MG63 (cell line): ENCODE data around the gene CALU. TPM values are rescaled to one million over a fixed set of nuclear protein-coding genes. Genes with fewer than 3 reads are reported as not detected.
A peak's percentile ranks its signal among the peaks of the same experiment; 100 is the strongest.

Source experiments
- DNase-seq: peaks from one replicate; pipeline ENCODE4 v3.0.0-alpha.2; 2020
- H3K27me3 ChIP-seq: fragments of 250-450 bp; sonication (Bioruptor Pico); 2 replicates; pipeline ENCODE4 v1.5.1; 2020; ENCODE audit warnings: mild to moderate bottlenecking, moderate library complexity
- H3K36me3 ChIP-seq: fragments of 250-450 bp; sonication (Bioruptor Pico); 2 replicates; pipeline ENCODE4 v1.5.1; 2020; ENCODE audit warnings: mild to moderate bottlenecking, moderate library complexity
- H3K4me3 ChIP-seq: fragments of 250-450 bp; sonication (Bioruptor Pico); 2 replicates; pipeline ENCODE4 v1.5.1; 2020; ENCODE audit warnings: mild to moderate bottlenecking, moderate library complexity
- H3K9me3 ChIP-seq: fragments of 250-450 bp; sonication (Bioruptor Pico); 2 replicates; pipeline ENCODE4 v1.5.1; 2020; ENCODE audit warnings: mild to moderate bottlenecking, moderate library complexity
- total RNA-seq: library from RNA; depleted of rRNA; stranded (reverse); fragments of >200 nt; shearing (Covaris generic); gene quantifications from 2 replicates; pipeline ENCODE4 v1.2.3, GENCODE V29; 2014; ENCODE audit warnings: low replicate concordance

The CALU gene
- total RNA-seq, 1 experiment from 2014 or later, result 118 TPM

GRCh38 chr7:128763541-128763940, 24.4 kb downstream of the CALU start:
- peaks cover 64% of the 10 kb centered on the region for H3K36me3 ChIP-seq

GRCh38 chr7:128767475-128768110, 28.4 kb downstream of the CALU start:
- Histone ChIP-seq H3K27me3 (no peaks in the 10 kb centered on the region), H3K4me3 (no peak overlapping the region), H3K9me3 (no peaks in the 10 kb centered on the region), H3K36me3 (peaks cover 66% of the 10 kb centered on the region)
- no peak for DNase-seq

More at GRCh38 chr7:128763541-128763940, 24.4 kb downstream of the CALU start:
- H3K9me3 ChIP-seq, result no peaks in the 10 kb centered on the region
- no peak for DNase-seq
- no peak overlapping the region for H3K4me3 ChIP-seq
- H3K27me3 ChIP-seq, result no peaks in the 10 kb centered on the region

GRCh38 chr7:128770233-128770632, 31.1 kb downstream of the CALU start:
- H3K9me3 ChIP-seq, result no peaks in the 10 kb centered on the region
- no peak overlapping the region for H3K4me3 ChIP-seq
- H3K27me3 ChIP-seq, result no peaks in the 10 kb centered on the region
- H3K36me3 ChIP-seq, result peaks cover 58% of the 10 kb centered on the region
- no peak for DNase-seq

GRCh38 chr7:128773604-128774003, 34.4 kb downstream of the CALU start:
- DNase-seq, result no peak
- Histone ChIP-seq H3K4me3 (no peak overlapping the region), H3K27me3 (no peaks in the 10 kb centered on the region), H3K9me3 (peaks cover 3% of the 10 kb centered on the region), H3K36me3 (peaks cover 33% of the 10 kb centered on the region)

- no peak for DNase-seq
- H3K36me3 ChIP-seq, result peaks cover 29% of the 10 kb centered on the region
- no peaks in the 10 kb centered on the region for H3K27me3 ChIP-seq
- peaks cover 3% of the 10 kb centered on the region for H3K9me3 ChIP-seq
- no peak overlapping the region for H3K4me3 ChIP-seq
Observed at GRCh38 chr7:128774029-128774689, 35.0 kb downstream of the CALU start.

- H3K36me3 ChIP-seq, result peaks cover 22% of the 10 kb centered on the region
- no peak overlapping the region for H3K4me3 ChIP-seq
- no peaks in the 10 kb centered on the region for H3K27me3 ChIP-seq
- no peak for DNase-seq
- peaks cover 3% of the 10 kb centered on the region for H3K9me3 ChIP-seq
Observed at GRCh38 chr7:128774921-128775320, 35.8 kb downstream of the CALU start.

GRCh38 chr7:128775744-128776474, 36.8 kb downstream of the CALU start, which contains the start of gene OPN1SW:
OPN1SW (minus strand) TSS chr7:128775794; CDS start chr7:128775781, 13 bp downstream.
- DNase-seq, result no peak
- Histone ChIP-seq H3K27me3 (no peaks in the 10 kb centered on the region), H3K4me3 (no peak within 1 kb of the TSS), H3K36me3 (peaks cover 12% of the 10 kb centered on the region), H3K9me3 (peaks cover 3% of the 10 kb centered on the region)

GRCh38 chr7:128777156-128778123, 38.3 kb downstream of the CALU start:
- Histone ChIP-seq H3K4me3 (no peak overlapping the region), H3K27me3 (no peaks in the 10 kb centered on the region), H3K9me3 (peaks cover 3% of the 10 kb centered on the region), H3K36me3 (peaks cover under 1% of the 10 kb centered on the region)
- DNase-seq, result no peak

GRCh38 chr7:128778946-128779345, 39.8 kb downstream of the CALU start:
- Histone ChIP-seq H3K4me3 (no peak overlapping the region), H3K9me3 (peaks cover 3% of the 10 kb centered on the region), H3K36me3 (no peaks in the 10 kb centered on the region), H3K27me3 (no peaks in the 10 kb centered on the region)
- DNase-seq, result no peak

GRCh38 chr7:128781126-128781525, 42.0 kb downstream of the CALU start:
- Histone ChIP-seq H3K9me3 (peaks cover 3% of the 10 kb centered on the region), H3K4me3 (no peak overlapping the region), H3K27me3 (no peaks in the 10 kb centered on the region), H3K36me3 (no peaks in the 10 kb centered on the region)
- DNase-seq, result peak; percentile 9

- DNase-seq, result no peak
Observed at GRCh38 chr7:128781851-128782250, 42.7 kb downstream of the CALU start.

GRCh38 chr7:128783143-128783861, 44.1 kb downstream of the CALU start:
- peak; percentile 67 for DNase-seq
- H3K4me3 ChIP-seq, result no peak overlapping the region
- no peaks in the 10 kb centered on the region for H3K9me3 ChIP-seq
- no peaks in the 10 kb centered on the region for H3K36me3 ChIP-seq
- no peaks in the 10 kb centered on the region for H3K27me3 ChIP-seq

More at GRCh38 chr7:128781851-128782250, 42.7 kb downstream of the CALU start:
- no peaks in the 10 kb centered on the region for H3K36me3 ChIP-seq
- H3K27me3 ChIP-seq, result no peaks in the 10 kb centered on the region
- peaks cover 3% of the 10 kb centered on the region for H3K9me3 ChIP-seq
- no peak overlapping the region for H3K4me3 ChIP-seq

GRCh38 chr7:128785738-128786137, 46.6 kb downstream of the CALU start:
- Histone ChIP-seq H3K9me3 (no peaks in the 10 kb centered on the region), H3K36me3 (no peaks in the 10 kb centered on the region), H3K4me3 (no peak overlapping the region), H3K27me3 (no peaks in the 10 kb centered on the region)
- DNase-seq, result no peak

- DNase-seq, result no peak
- Histone ChIP-seq H3K27me3 (no peaks in the 10 kb centered on the region), H3K36me3 (no peaks in the 10 kb centered on the region), H3K9me3 (no peaks in the 10 kb centered on the region), H3K4me3 (no peak overlapping the region)
Observed at GRCh38 chr7:128788446-128789412, 49.6 kb downstream of the CALU start.
